Tibial artery (tissue), 4 donors: ENCODE results near the gene SENP5.
"Not testable (repeated sequence)": the region's sequence is repeated elsewhere in the genome, so short reads cannot be mapped to it uniquely, and the experiment has no call there.

ENCODE experiments used
- DNase-seq, 2 donors: peaks; one replicate each; pipeline ENCODE4 v3.0.0-alpha.2; 2019
- H3K27ac ChIP-seq, 2 donors: fragments of 200-600 bp; sonication (generic) in 1 of 2; 1 replicate in 1 of 2; 2 replicates in 1 of 2; pipeline ENCODE4 v1.5.1; 2018 to 2019; ENCODE audit warnings: mild to moderate bottlenecking in 1 of 2
- H3K27me3 ChIP-seq, 2 donors: fragments of 200-600 bp; sonication (generic) in 1 of 2; one replicate each; pipeline versions ENCODE4 v1.5.1 to v1.6.0; 2016 to 2019
- H3K36me3 ChIP-seq, 3 donors: fragments of 200-600 bp; sonication (generic) in 2 of 3; one replicate each; pipeline ENCODE4 v1.5.1; 2016 to 2019; ENCODE audit warnings: mild to moderate bottlenecking in 2 of 3
- H3K4me1 ChIP-seq, 4 donors: fragments of 200-600 bp; sonication (generic) in 2 of 4; 1 replicate in 3 of 4; 2 replicates in 1 of 4; pipeline ENCODE4 v1.5.1; 2016 to 2019
- H3K4me3 ChIP-seq, 2 donors: fragments of 200-600 bp; sonication (generic) in 1 of 2; 1 replicate in 1 of 2; 2 replicates in 1 of 2; pipeline ENCODE4 v1.5.1; 2018 to 2019; ENCODE audit warnings: mild to moderate bottlenecking in 2 of 2
- H3K9me3 ChIP-seq, 3 donors: fragments of 200-600 bp; sonication (generic) in 1 of 3; one replicate each; pipeline ENCODE4 v1.5.1; 2016 to 2019
- CTCF ChIP-seq, 2 experiments: fragments of 200-600 bp in 1 of 2; fragments of 450-650 bp in 1 of 2; IDR thresholded peaks; one replicate each; pipeline ENCODE4 v1.5.1; 2017 to 2019; ENCODE audit warnings: antibody characterized with exemption in 2 of 2, mild to moderate bottlenecking in 1 of 2, moderate library complexity in 1 of 2
- intact Hi-C: fragments of 100-400 bp; cut with DNase I; formaldehyde crosslinking; loops from one replicate; pipeline ENCODE4 v1.15.0; 2023; ENCODE audit warnings: low total_unique reads

SENP5 gene

GRCh38 chr3:196942226-196942914 lies 74.7 kb downstream of the SENP5 start, which contains the start of gene NCBP2:
NCBP2 (minus strand) TSS chr3:196942528; CDS start chr3:196942503, 25 bp downstream.
- intact Hi-C loops, result loop anchor here (2.0 to 5.0 kb wide), 2 partner anchors 26 to 75 kb away; partner anchors contain the start of genes PIGZ and SENP5
- TF ChIP-seq CTCF (IDR thresholded peaks at IDR 0.05), result peak; percentile 53 to 64
- Histone ChIP-seq H3K9me3 (no peaks in the 10 kb centered on the region), H3K4me1 (peaks cover 0 to 34% (median 27%) of the 10 kb centered on the region in 4 donors), H3K27me3 (no peaks in the 10 kb centered on the region), H3K27ac (peak within 1 kb of the TSS; percentile 85 to 92), H3K36me3 (peaks cover 8 to 38% (median 17%) of the 10 kb centered on the region in 3 donors), H3K4me3 (peak within 1 kb of the TSS; percentile 70 to 94)
- DNase-seq, result peak; percentile 98 to 99

DNA sequence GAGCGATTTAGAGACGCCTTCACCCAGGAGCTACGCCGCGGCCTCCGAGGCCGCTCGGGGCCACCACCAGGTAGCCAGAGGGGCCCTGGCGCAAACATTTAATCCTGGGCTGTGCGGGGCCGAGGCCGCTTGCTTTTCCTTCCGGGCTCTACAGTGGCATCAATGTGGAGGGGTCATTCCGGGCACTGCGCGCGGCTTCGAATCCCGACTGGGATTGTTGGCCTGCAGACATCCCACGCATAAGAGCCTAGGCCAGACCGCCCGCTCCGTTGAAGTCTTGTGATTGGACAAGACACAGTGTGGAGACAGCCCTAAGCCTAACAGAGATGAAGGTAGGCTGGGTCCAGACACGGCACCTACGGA lies 75.2 kb downstream of the SENP5 start:
- intact Hi-C loops, result loop anchor here (2.0 to 5.0 kb wide), 2 partner anchors 26 to 76 kb away; partner anchors contain the start of genes PIGZ and SENP5
- Histone ChIP-seq H3K27me3 (no peaks in the 10 kb centered on the region), H3K36me3 (peaks cover 3 to 37% (median 12%) of the 10 kb centered on the region in 3 donors), H3K9me3 (no peaks in the 10 kb centered on the region), H3K4me1 (peaks cover 0 to 34% (median 27%) of the 10 kb centered on the region in 4 donors), H3K4me3 (peak overlapping the region; percentile 70 to 94), H3K27ac (peak overlapping the region; percentile 85 to 92)
- DNase-seq, result no peak
- TF ChIP-seq CTCF (IDR thresholded peaks at IDR 0.05), result no peak

- peaks cover 0 to 27% (median 0%) of the 10 kb centered on the region in 3 donors for H3K36me3 ChIP-seq
- peaks cover 0 to 34% (median 27%) of the 10 kb centered on the region in 4 donors for H3K4me1 ChIP-seq
- H3K27ac ChIP-seq, H3K9me3 ChIP-seq, H3K4me3 ChIP-seq, H3K27me3 ChIP-seq, DNase-seq: not testable (repeated sequence)
- intact Hi-C loops, result loop anchor here (5.0 kb wide), 1 partner anchor 77 kb away; the partner anchor contains the start of gene SENP5
Measured at GRCh38 chr3:196944037-196944790, 76.5 kb downstream of the SENP5 start.

GRCh38 chr3:196947136-196947859 lies 79.6 kb downstream of the SENP5 start:
- Histone ChIP-seq H3K4me1 (peaks cover 0 to 17% (median 12%) of the 10 kb centered on the region in 4 donors), H3K27me3 (no peaks in the 10 kb centered on the region), H3K9me3 (no peaks in the 10 kb centered on the region), H3K4me3 (no peak overlapping the region), H3K27ac (no peak overlapping the region), H3K36me3 (peaks cover 0 to 41% (median 4%) of the 10 kb centered on the region in 3 donors)
- intact Hi-C loops, result no loop called here
- no peak for DNase-seq
- no peak for TF ChIP-seq CTCF (IDR thresholded peaks at IDR 0.05)

DNA sequence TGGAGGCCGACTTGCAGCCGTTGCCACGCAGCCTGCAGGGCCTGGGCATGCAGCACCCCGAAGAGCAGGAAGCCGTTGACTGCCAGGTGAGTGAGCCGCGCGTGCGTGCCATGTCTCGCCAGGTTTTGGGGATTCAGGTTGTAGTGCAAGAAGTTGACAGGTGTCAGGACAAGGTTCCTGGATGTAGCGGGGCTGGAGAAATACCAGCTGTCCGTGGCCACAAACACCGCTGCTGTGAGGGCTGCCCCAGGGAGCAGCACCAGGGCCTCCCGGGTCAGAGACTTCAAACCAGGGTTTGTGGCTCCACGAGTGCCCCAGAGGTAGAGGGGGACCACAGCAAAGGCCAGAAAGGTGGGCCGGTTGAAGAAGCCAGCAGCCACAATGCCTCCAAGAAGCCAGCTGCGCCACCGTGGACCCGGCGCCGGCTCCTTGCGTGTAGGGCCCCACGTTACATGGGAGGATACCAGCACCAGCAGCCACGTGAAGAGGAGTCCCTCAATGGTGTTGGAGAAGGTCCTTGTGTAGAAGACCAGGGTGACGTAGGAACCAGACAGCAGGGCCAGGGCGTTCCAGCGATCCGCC lies 80.2 kb downstream of the SENP5 start:
- Histone ChIP-seq H3K4me1 (peaks cover 0 to 17% (median 12%) of the 10 kb centered on the region in 4 donors), H3K27me3 (no peaks in the 10 kb centered on the region), H3K9me3 (no peaks in the 10 kb centered on the region), H3K36me3 (peaks cover 0 to 41% (median 4%) of the 10 kb centered on the region in 3 donors), H3K4me3 (no peak overlapping the region), H3K27ac (no peak overlapping the region)
- DNase-seq, result no peak
- intact Hi-C loops, result no loop called here
- no peak for TF ChIP-seq CTCF (IDR thresholded peaks at IDR 0.05)
